GM19239 (cell line): ENCODE measurements around the gene IRAK3.
"Not testable (repeated sequence)": the region's sequence is repeated elsewhere in the genome, so short reads cannot be mapped to it uniquely, and the experiment has no call there.

Experiments
- DNase-seq: peaks from one replicate; pipeline ENCODE4 v3.0.0; 2011; ENCODE audit warnings: low spot score; ENCODE audit not compliant: insufficient read length
- FAIRE-seq: peaks from 2 replicates; lab custom pipeline; 2011; peaks lifted over from hg19 to GRCh38; lab: Jason Lieb, UNC

Gene IRAK3

GRCh38 chr12:66169221-66170170, 19.5 kb upstream of the IRAK3 start, which contains the start of gene TMBIM4:
TSS of gene TMBIM4 (minus strand) at chr12:66169996. CDS start at chr12:66169951, 45 bp downstream.
- FAIRE-seq (peak; percentile 95), DNase-seq (peak; percentile 80)

- FAIRE-seq (no peak), DNase-seq (no peak)
Measured at GRCh38 chr12:66170606-66171005, 18.4 kb upstream of the IRAK3 start.

- not testable (repeated sequence) for FAIRE-seq, DNase-seq
Measured at GRCh38 chr12:66174391-66175325, 14.4 kb upstream of the IRAK3 start.

- DNase-seq (no peak), FAIRE-seq (no peak)
Measured at GRCh38 chr12:66176105-66176900, 12.7 kb upstream of the IRAK3 start.

- FAIRE-seq: no peak
- no peak for DNase-seq
Measured at GRCh38 chr12:66182956-66183355, 6.1 kb upstream of the IRAK3 start.

GRCh38 chr12:66184822-66185221, 4.2 kb upstream of the IRAK3 start:
- FAIRE-seq, DNase-seq: not testable (repeated sequence)

- DNase-seq (no peak), FAIRE-seq (no peak)
Measured at GRCh38 chr12:66187036-66187435, 2.0 kb upstream of the IRAK3 start.

- FAIRE-seq (no peak), DNase-seq (no peak)
Measured at GRCh38 chr12:66187821-66188220, 1.2 kb upstream of the IRAK3 start.

GRCh38 chr12:66189486-66189843, 451 bp downstream of the IRAK3 start:
- no peak for DNase-seq
- FAIRE-seq: no peak

- no peak for DNase-seq
- no peak for FAIRE-seq
Measured at GRCh38 chr12:66189889-66190288, 875 bp downstream of the IRAK3 start.

GRCh38 chr12:66190519-66191370, 1.7 kb downstream of the IRAK3 start:
- no peak for DNase-seq

GRCh38 chr12:66191547-66192126, 2.6 kb downstream of the IRAK3 start:
- DNase-seq (no peak), FAIRE-seq (peak; percentile 11)

More at GRCh38 chr12:66190519-66191370, 1.7 kb downstream of the IRAK3 start:
- FAIRE-seq: no peak

- no peak for FAIRE-seq
Measured at GRCh38 chr12:66194122-66194521, 5.1 kb downstream of the IRAK3 start.

GRCh38 chr12:66195242-66195641, 6.2 kb downstream of the IRAK3 start:
- FAIRE-seq (peak; percentile 52), DNase-seq (no peak)

More at GRCh38 chr12:66194122-66194521, 5.1 kb downstream of the IRAK3 start:
- no peak for DNase-seq

GRCh38 chr12:66196806-66197205, 7.8 kb downstream of the IRAK3 start:
- FAIRE-seq (peak; percentile 56), DNase-seq (peak; percentile 25)

- FAIRE-seq (peak; percentile 35), DNase-seq (no peak)
Measured at GRCh38 chr12:66197495-66197921, 8.5 kb downstream of the IRAK3 start.

GRCh38 chr12:66199141-66199540, 10.1 kb downstream of the IRAK3 start:
- no peak for DNase-seq
- FAIRE-seq: no peak

GRCh38 chr12:66199831-66200509, 11.0 kb downstream of the IRAK3 start:
- DNase-seq (no peak), FAIRE-seq (no peak)
